ENCODE data around the gene RUNX2.

Gene RUNX2

DNA sequence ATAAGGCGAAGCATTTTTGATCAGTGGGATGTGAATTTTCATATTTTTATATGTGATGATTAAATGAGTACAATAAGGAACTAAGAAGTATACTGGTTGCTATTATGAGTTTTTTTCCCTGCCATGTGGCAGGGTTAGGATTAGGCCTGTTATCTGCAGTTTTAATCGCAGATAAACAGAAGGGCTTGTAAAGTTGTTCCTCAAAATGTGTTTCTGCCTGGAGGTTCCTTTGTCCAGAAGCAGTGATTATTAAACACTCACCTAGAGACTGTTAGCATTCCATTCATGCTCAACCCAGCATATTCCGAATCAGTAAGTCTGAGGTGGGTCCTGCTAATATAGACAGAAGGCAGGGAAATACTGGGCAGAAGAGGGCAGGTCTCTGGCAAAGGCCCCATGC is 371.5 kb downstream of the RUNX2 start:
- H3K4me3 ChIP-seq (ENCODE audit: low read depth, low read length) = no peak overlapping the region
- no peaks in the 10 kb centered on the region for H3K36me3 ChIP-seq (ENCODE audit: control insufficient read depth in 2 of 2, insufficient read depth in 1 of 2, low read length in 2 of 2)
- no peaks in the 10 kb centered on the region for H3K9me3 ChIP-seq (ENCODE audit: control insufficient read depth, insufficient read depth, low read depth, low read length)
- ChIA-PET POLR2A (no interaction called here), CTCF (no interaction called here)
- no peak overlapping the region for H3K27ac ChIP-seq (ENCODE audit: extremely low read depth, low read depth, low read length)
- no peaks in the 10 kb centered on the region for H3K4me1 ChIP-seq (ENCODE audit: control insufficient read depth, insufficient read depth, low read length)
- TF ChIP-seq ZNF76 (tag by site-specific recombination; IDR thresholded peaks at IDR 0.05; ENCODE audit: borderline replicate concordance, low read depth) (no peak), HOXA7 (CRISPR knock-in tag; IDR thresholded peaks at IDR 0.05; ENCODE audit: borderline replicate concordance) (no peak), TRIM28 (IDR thresholded peaks at IDR 0.05; ENCODE audit: borderline replicate concordance, low read length) (0 out of 2 replicates have a peak, but pooled peaks have one; percentile 22), ZNF768 (tag by site-specific recombination; IDR thresholded peaks at IDR 0.05) (no peak), SP2 (tag by site-specific recombination; IDR thresholded peaks at IDR 0.05) (no peak), KLF8 (tag by site-specific recombination; IDR thresholded peaks at IDR 0.05) (no peak), ZNF366 (tag by site-specific recombination; conservative IDR thresholded peaks at IDR 0.05) (no peak), SP3 (tag by site-specific recombination; IDR thresholded peaks at IDR 0.05) (no peak)
- TF ChIP-seq, protein P1, sequence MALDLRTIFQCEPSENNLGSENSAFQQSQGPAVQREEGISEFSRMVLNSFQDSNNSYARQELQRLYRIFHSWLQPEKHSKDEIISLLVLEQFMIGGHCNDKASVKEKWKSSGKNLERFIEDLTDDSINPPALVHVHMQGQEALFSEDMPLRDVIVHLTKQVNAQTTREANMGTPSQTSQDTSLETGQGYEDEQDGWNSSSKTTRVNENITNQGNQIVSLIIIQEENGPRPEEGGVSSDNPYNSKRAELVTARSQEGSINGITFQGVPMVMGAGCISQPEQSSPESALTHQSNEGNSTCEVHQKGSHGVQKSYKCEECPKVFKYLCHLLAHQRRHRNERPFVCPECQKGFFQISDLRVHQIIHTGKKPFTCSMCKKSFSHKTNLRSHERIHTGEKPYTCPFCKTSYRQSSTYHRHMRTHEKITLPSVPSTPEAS (tag by site-specific recombination; IDR thresholded peaks at IDR 0.05) = no peak

DNA sequence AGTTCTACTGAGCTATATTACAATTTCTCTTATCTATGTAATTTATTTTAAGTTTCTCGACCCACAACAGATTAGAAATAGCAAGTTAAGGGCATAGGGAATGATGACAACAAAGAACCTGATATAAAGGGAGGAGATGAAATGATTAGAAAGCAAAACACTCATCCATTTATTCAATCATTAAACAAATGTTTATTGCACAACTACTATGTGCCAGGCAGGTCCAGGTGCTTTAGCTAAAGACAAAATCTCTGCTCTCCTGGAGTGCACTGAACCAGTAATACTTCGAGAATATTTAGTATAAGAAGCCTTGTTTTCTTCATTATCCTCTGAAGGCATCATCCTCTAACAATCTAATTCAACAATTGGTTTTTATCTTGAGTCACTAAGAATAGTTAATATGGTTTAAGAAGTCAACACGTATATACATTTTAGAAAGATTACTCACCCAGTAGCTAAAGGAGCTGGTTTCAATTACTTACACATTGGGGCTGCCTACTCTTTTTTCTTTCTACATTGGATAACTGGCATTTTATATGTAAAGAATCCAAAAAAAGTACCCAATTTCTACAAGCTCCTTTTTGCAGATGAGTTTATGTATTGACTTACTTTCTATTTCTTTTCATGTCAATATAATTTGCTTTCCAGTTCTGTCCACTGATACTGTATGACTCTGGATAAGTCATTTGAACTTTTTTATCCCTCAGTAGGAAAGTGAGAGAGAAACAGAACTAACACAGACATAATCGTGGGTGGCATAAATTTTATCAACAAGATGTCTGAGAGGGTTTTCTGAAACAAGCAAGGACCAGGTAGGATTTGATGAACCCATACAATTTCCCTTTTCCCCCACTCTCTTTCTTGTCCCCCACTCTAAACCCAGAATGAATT is 375.0 kb downstream of the RUNX2 start:
- H3K9me3 ChIP-seq (ENCODE audit: control insufficient read depth, insufficient read depth, low read depth, low read length) = no peaks in the 10 kb centered on the region
- no peaks in the 10 kb centered on the region for H3K4me1 ChIP-seq (ENCODE audit: control insufficient read depth, insufficient read depth, low read length)
- CTCF ChIA-PET = interaction anchor here (0.6 to 5.5 kb wide), 6 partner anchors 11 to 1026 kb away, joined by 3 to 30 read pairs (median 4); no protein-coding TSS in a partner anchor
- no peak overlapping the region for H3K4me3 ChIP-seq (ENCODE audit: low read depth, low read length)
- no peaks in the 10 kb centered on the region for H3K36me3 ChIP-seq (ENCODE audit: control insufficient read depth in 2 of 2, insufficient read depth in 1 of 2, low read length in 2 of 2)
- H3K27ac ChIP-seq (ENCODE audit: extremely low read depth, low read depth, low read length) = no peak overlapping the region
- POLR2A ChIA-PET = no interaction called here
- TF ChIP-seq ZNF549 (tag by site-specific recombination; IDR thresholded peaks at IDR 0.05) (no peak), ZNF146 (tag by site-specific recombination; IDR thresholded peaks at IDR 0.05) (no peak), ZNF600 (tag by site-specific recombination; IDR thresholded peaks at IDR 0.05) (no peak), ZNF302 (tag by site-specific recombination; IDR thresholded peaks at IDR 0.05; ENCODE audit: low read depth) (no peak), ZNF114 (tag by site-specific recombination; IDR thresholded peaks at IDR 0.05) (no peak), PRDM1 (tag by site-specific recombination; IDR thresholded peaks at IDR 0.05) (no peak), SP2 (tag by site-specific recombination; IDR thresholded peaks at IDR 0.05) (no peak), ZNF350 (tag by site-specific recombination; IDR thresholded peaks at IDR 0.05) (no peak), ZNF544 (tag by site-specific recombination; IDR thresholded peaks at IDR 0.05) (no peak), ZNF121 (tag by site-specific recombination; IDR thresholded peaks at IDR 0.05) (no peak), ZNF747 (tag by site-specific recombination; IDR thresholded peaks at IDR 0.05) (no peak), ZNF530 (tag by site-specific recombination; IDR thresholded peaks at IDR 0.05; ENCODE audit: low read depth) (no peak), SCRT2 (tag by site-specific recombination; IDR thresholded peaks at IDR 0.05) (no peak)
- TF ChIP-seq, protein P2, sequence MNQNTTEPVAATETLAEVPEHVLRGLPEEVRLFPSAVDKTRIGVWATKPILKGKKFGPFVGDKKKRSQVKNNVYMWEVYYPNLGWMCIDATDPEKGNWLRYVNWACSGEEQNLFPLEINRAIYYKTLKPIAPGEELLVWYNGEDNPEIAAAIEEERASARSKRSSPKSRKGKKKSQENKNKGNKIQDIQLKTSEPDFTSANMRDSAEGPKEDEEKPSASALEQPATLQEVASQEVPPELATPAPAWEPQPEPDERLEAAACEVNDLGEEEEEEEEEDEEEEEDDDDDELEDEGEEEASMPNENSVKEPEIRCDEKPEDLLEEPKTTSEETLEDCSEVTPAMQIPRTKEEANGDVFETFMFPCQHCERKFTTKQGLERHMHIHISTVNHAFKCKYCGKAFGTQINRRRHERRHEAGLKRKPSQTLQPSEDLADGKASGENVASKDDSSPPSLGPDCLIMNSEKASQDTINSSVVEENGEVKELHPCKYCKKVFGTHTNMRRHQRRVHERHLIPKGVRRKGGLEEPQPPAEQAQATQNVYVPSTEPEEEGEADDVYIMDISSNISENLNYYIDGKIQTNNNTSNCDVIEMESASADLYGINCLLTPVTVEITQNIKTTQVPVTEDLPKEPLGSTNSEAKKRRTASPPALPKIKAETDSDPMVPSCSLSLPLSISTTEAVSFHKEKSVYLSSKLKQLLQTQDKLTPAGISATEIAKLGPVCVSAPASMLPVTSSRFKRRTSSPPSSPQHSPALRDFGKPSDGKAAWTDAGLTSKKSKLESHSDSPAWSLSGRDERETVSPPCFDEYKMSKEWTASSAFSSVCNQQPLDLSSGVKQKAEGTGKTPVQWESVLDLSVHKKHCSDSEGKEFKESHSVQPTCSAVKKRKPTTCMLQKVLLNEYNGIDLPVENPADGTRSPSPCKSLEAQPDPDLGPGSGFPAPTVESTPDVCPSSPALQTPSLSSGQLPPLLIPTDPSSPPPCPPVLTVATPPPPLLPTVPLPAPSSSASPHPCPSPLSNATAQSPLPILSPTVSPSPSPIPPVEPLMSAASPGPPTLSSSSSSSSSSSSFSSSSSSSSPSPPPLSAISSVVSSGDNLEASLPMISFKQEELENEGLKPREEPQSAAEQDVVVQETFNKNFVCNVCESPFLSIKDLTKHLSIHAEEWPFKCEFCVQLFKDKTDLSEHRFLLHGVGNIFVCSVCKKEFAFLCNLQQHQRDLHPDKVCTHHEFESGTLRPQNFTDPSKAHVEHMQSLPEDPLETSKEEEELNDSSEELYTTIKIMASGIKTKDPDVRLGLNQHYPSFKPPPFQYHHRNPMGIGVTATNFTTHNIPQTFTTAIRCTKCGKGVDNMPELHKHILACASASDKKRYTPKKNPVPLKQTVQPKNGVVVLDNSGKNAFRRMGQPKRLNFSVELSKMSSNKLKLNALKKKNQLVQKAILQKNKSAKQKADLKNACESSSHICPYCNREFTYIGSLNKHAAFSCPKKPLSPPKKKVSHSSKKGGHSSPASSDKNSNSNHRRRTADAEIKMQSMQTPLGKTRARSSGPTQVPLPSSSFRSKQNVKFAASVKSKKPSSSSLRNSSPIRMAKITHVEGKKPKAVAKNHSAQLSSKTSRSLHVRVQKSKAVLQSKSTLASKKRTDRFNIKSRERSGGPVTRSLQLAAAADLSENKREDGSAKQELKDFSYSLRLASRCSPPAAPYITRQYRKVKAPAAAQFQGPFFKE (tag by site-specific recombination; IDR thresholded peaks at IDR 0.05; ENCODE audit: borderline replicate concordance) = no peak
- TF ChIP-seq, protein P3, sequence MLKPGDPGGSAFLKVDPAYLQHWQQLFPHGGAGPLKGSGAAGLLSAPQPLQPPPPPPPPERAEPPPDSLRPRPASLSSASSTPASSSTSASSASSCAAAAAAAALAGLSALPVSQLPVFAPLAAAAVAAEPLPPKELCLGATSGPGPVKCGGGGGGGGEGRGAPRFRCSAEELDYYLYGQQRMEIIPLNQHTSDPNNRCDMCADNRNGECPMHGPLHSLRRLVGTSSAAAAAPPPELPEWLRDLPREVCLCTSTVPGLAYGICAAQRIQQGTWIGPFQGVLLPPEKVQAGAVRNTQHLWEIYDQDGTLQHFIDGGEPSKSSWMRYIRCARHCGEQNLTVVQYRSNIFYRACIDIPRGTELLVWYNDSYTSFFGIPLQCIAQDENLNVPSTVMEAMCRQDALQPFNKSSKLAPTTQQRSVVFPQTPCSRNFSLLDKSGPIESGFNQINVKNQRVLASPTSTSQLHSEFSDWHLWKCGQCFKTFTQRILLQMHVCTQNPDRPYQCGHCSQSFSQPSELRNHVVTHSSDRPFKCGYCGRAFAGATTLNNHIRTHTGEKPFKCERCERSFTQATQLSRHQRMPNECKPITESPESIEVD (tag by site-specific recombination; IDR thresholded peaks at IDR 0.05) = no peak
- TF ChIP-seq, protein P1 (tag by site-specific recombination; IDR thresholded peaks at IDR 0.05) = no peak
- TF ChIP-seq, protein P4, sequence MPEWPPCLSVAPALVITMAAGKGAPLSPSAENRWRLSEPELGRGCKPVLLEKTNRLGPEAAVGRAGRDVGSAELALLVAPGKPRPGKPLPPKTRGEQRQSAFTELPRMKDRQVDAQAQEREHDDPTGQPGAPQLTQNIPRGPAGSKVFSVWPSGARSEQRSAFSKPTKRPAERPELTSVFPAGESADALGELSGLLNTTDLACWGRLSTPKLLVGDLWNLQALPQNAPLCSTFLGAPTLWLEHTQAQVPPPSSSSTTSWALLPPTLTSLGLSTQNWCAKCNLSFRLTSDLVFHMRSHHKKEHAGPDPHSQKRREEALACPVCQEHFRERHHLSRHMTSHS (tag by site-specific recombination; IDR thresholded peaks at IDR 0.05) = no peak
